ENCODE measurements around the gene GPR75.

DNA sequence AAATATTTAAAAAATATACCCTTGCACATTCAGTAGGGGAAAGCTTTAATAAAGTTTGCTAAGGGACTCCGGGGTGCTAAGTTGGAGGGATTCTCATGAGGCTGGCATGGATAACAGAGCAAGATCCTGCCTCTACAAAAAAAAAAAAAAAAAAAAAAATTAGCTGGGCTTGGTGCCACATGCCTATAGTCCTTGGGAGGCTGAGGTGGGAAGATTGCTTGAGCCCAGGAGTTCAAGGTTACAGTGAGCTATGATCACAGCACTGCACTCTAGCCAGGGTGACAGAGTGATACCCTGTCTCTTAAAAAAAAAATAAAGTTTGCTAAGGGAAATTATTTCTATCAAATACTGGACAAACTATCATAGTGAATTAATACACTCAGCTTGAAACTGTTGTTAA is 17.3 kb upstream of the GPR75 start:
- TF ChIP-seq, protein P1, sequence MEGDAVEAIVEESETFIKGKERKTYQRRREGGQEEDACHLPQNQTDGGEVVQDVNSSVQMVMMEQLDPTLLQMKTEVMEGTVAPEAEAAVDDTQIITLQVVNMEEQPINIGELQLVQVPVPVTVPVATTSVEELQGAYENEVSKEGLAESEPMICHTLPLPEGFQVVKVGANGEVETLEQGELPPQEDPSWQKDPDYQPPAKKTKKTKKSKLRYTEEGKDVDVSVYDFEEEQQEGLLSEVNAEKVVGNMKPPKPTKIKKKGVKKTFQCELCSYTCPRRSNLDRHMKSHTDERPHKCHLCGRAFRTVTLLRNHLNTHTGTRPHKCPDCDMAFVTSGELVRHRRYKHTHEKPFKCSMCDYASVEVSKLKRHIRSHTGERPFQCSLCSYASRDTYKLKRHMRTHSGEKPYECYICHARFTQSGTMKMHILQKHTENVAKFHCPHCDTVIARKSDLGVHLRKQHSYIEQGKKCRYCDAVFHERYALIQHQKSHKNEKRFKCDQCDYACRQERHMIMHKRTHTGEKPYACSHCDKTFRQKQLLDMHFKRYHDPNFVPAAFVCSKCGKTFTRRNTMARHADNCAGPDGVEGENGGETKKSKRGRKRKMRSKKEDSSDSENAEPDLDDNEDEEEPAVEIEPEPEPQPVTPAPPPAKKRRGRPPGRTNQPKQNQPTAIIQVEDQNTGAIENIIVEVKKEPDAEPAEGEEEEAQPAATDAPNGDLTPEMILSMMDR (IDR thresholded peaks at IDR 0.05; ENCODE audit: insufficient read depth, low read length) = no peak
- no peak for TF ChIP-seq POLR2AphosphoS5 (IDR thresholded peaks at IDR 0.05; ENCODE audit: low read depth)
- no peak for TF ChIP-seq SPI1 (IDR thresholded peaks at IDR 0.05; ENCODE audit: borderline replicate concordance, low read depth)
- no peak for TF ChIP-seq GABPA (IDR thresholded peaks at IDR 0.05; ENCODE audit: low read depth)
